ENCODE data around the gene TAAR1.
A peak's percentile ranks its signal among the peaks of the same experiment; 100 is the strongest.
"Not testable (repeated sequence)": the region's sequence is repeated elsewhere in the genome, so short reads cannot be mapped to it uniquely, and the experiment has no call there.

Gene TAAR1

DNA sequence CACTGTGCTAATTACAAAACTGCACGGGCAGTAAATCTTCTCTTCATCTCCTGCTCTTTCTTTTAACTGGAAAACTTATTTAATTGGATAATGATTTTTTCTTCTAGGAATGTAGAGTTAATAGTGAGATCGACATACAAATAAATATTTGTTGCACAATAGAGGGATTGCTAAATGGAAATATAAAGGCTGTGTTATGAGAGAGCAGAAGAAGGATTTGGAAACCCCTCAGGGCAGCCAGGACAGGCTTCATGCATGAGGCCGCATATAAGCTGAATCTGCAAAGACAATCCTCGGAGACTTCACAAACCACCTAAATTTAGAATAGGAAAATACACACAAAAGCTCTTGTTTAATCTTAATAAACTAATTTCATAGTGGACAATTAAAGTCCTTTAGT, 2.9 kb upstream of the TAAR1 start:
- DNase-seq (ENCODE audit: low read depth), result no peak

- DNase-seq (ENCODE audit: low read depth), result no peak
These were observed 7.9 kb downstream of the TAAR1 start for GRCh38 chr6:132651062-132651461.

DNA sequence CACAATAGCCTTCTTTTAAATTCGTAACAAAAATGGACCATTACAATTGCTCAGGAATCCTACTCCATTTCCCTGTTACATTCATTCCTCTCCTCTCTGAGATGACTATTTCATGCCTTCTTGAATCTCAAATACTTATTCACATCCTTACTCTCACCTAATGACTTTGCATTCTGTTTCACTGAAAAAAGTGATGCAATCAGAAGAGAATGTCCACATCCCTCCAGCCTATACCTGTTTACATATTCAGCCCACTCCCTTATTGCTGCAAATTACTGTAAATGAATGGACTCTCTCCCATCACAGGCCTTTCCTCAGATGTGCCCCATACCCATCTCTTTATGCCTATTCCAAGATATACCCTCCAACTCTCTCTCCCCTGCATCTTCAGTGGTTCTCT, 8.6 kb downstream of the TAAR1 start:
- peak; percentile 9 for DNase-seq (ENCODE audit: low read depth)

- no peak for DNase-seq (ENCODE audit: low read depth)
These were observed 10.2 kb downstream of the TAAR1 start for GRCh38 chr6:132648828-132649227.

DNA sequence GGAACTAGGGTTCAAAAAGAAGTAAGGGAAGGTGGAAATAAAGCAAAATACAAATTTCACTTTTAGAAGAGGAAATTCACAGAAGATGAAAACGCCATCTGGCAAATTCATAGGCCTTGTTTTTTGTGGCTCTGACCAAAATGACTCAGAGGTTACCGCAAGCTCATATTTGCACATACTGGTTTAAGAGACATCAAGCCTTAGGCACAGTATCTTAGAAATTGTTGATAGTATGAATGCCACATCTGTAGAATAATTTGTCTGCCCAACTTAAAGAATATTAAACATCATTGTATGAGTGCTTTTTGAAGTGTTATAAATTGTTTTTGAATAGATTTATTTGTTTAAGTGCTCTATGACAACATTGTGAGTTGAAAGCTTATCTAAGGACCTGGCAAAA, 10.6 kb downstream of the TAAR1 start:
- DNase-seq (ENCODE audit: low read depth), result peak; percentile 76

DNA sequence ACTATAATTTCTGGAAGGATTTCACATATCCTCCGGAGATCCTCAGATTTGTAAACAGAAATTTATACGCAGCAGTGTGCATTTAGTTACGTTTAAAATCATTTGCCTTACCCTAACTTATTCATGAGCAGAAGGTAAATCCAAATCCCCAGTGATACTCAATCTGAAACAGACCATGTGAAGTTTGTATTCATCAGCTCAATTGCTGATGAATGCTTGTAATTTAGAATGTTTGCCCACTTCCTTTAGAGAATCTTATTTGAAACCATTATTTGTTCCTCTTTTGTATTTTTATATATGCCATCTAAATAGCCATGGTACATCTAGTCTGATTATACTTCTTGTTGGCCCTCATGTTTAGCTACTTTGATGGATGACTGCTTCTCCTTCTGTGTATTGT, 15.4 kb downstream of the TAAR1 start:
- no peak for DNase-seq (ENCODE audit: low read depth)

DNA sequence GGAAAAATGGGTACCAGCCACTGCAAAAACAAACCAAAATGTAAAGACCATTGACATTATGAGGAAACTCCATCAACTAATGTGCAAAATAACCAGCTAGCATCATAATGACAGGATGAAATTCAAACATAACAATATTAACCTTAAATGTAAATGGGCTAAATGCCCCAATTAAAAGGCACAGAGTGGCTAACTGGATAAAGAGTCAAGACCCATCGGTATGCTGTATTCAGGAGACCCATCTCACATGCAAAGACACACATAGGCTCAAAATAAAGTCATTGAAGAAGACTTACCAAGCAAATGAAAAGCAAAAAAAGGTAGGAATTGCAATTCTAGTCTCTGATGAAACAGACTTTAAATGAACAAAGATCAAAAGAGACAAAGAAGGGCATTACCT, 21.8 kb downstream of the TAAR1 start:
- DNase-seq (ENCODE audit: low read depth), result not testable (repeated sequence)

GRCh38 chr6:132635906-132636305, 23.1 kb downstream of the TAAR1 start:
- DNase-seq (ENCODE audit: low read depth), result not testable (repeated sequence)

GRCh38 chr6:132635288-132635687, 23.7 kb downstream of the TAAR1 start:
- not testable (repeated sequence) for DNase-seq (ENCODE audit: low read depth)

GRCh38 chr6:132634796-132635195, 24.2 kb downstream of the TAAR1 start:
- DNase-seq (ENCODE audit: low read depth), result no peak

- no peak for DNase-seq (ENCODE audit: low read depth)
These were observed 25.6 kb downstream of the TAAR1 start for GRCh38 chr6:132633362-132633761.

DNA sequence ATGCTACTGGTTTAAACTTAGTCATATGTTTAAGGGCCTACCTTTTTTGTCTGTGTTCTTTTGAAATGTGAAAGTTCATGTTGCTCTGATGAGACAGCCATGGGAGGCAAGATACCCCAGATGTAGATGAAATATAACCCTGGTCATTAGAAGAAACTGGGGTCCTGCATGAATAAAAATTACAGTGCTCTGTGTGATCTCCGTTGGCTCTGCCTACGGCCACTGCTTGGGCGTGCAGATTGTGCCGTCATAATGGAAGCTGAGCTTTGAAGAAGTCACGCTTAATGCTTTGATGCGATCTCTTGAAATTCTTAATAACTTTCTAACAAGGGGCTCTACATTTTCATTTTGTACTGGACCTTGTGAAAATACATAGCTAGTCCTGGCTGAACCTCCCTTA, 34.8 kb downstream of the TAAR1 start, which contains the start of gene TAAR2:
TAAR2 (minus strand) TSS at position 101 of the 400 bp plus-strand sequence; CDS start at position 101, 0 bp downstream.
- no peak for DNase-seq (ENCODE audit: low read depth)

- no peak for DNase-seq (ENCODE audit: low read depth)
These were observed 35.7 kb downstream of the TAAR1 start for GRCh38 chr6:132623106-132623845.

- DNase-seq (ENCODE audit: low read depth), result no peak
These were observed 42.3 kb downstream of the TAAR1 start for GRCh38 chr6:132616677-132617076.

GRCh38 chr6:132614554-132614953, 44.4 kb downstream of the TAAR1 start:
- DNase-seq (ENCODE audit: low read depth), result no peak

DNA sequence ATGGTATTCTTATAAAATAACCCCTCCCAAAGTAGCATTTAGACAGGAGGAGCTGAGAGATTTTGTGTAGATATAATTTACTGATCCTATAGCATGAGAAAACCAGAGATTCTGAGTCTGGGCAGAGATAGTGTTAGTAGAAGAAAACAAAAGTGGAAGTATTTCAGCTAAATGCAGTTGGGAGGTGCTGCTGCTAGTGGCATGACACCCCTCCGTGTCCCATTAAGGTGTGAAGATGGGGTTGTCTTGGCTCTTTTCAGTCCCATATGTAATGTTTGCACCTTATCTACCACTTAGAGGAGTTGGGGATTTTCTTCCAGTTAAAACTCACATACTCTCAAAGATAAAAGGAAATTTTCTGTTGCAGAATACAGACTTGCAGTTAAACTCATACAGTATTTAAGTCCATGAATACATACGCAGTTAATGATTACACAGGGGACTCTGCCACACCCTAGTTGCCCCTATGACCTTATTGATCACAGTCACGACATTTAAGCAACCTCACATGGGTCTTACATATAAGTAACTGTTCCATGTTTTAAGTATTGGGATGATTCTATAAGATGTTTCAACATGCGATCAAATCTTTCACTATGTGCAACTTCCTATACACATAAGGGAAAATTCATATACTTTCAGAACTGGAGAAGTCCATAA, 46.4 kb downstream of the TAAR1 start:
- no peak for DNase-seq (ENCODE audit: low read depth)

DNA sequence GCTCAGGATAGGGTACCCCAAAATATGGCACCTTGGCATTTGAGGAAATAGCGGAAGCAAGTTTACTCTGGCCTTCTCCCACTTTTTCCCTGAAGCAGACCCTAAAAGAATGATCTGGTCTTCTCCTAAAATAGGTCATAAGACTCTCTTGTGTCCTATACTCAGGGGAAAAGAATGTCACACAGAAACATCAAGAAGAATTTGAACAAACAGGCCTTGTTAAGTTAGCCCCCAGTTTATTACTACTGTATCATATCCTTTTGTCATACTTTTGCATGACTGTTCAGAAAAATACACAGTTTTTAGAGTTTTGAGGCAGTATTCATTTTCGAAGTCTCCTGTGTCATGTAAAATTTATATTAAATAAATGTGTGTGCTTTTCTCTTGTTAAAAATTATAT, 47.4 kb downstream of the TAAR1 start:
- DNase-seq (ENCODE audit: low read depth), result no peak

- DNase-seq (ENCODE audit: low read depth), result no peak
These were observed 51.3 kb downstream of the TAAR1 start for GRCh38 chr6:132607544-132608233.

DNA sequence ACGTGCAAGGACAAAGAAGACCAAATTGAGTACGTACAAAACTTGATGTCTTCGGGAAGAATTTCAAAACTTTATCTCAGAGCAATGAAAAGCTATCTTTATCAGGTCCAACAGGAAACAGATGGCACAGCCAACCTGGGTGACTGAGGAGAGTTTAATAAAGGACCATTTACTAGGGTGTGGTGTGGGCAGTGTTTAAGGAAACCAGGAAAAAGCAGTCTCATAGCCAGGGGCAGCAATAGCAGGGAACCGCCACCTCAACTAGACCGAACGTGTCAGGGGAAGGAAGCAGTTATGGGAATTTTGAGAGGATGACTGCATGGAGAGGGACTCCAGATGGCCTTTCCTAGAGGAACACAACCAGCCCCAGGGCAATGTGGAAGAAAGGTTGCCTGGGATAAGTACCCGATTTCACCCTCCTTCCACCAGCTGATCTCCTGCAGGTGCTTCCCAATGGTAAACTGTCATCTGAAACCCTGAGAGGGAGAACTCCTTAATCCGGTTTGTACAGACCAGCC, 54.3 kb downstream of the TAAR1 start:
- DNase-seq (ENCODE audit: low read depth), result no peak

DNA sequence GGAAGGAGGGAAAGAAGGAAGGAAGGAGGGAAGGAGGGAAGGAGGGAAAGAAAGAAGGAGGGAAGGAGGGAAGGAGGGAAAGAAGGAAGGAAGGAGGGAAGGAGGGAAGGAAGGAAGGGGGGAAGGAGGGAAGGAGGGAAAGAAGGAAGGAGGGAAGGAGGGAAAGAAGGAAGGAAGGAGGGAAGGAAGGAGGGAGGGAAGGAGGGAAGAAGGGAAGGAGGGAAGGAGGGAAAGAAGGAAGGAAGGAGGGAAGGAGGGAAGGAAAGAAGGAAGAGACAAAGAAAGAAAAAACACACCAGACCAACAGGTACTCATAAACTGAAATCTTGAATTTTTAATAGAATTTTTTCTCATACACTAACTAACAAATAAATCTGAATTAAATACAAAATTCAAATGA, 58.1 kb downstream of the TAAR1 start:
- DNase-seq (ENCODE audit: low read depth), result not testable (repeated sequence)

- DNase-seq (ENCODE audit: low read depth), result peak; percentile 2
These were observed 60.5 kb downstream of the TAAR1 start for GRCh38 chr6:132598473-132598872.

DNA sequence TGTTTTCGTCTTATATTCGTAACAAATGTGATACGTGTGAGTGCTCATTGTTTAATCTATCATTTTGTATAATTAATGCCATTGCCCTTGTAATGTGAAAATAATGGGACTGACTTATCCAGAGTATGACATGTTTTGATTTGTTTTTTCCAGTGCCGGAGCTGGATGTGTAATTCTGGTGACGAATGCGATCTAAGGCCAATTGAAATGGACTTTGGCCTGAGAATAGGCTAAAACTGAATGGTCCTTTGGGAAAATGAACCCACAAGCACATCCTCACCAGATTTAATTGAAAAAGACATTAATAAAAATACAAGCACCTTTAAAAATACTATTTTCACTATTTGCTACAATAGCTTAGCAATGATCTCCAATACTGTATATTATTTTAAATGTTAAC, 62.8 kb downstream of the TAAR1 start:
- DNase-seq (ENCODE audit: low read depth), result no peak
